GM13976 (cell line): Measurements from ENCODE around the gene WFDC5.

ENCODE experiments used
- DNase-seq: peaks from one replicate; pipeline ENCODE4 v3.0.0; 2012; ENCODE audit warnings: low spot score
- in situ Hi-C: fragments of 300-500 bp; cut with MboI; formaldehyde crosslinking; loops from one replicate; pipeline ENCODE4 v1.12.0; 2022; ENCODE audit warnings: low sequenced_read_pairs, mixed read lengths, inconsistent platforms; ENCODE audit not compliant: unreplicated experiment
- TF ChIP-seq, protein P1 (sequence below): IDR thresholded peaks from 2 replicates; pipeline ENCODE4 v1.5.1; 2012; ENCODE audit warnings: borderline replicate concordance, mild to moderate bottlenecking; ENCODE audit not compliant: insufficient read depth; ENCODE audit errors: extremely low read depth, missing control alignments, control extremely low read depth

WFDC5 gene

GRCh38 chr20:45128099-45128498 is 13.1 kb upstream of the WFDC5 start:
- TF ChIP-seq, protein P1, sequence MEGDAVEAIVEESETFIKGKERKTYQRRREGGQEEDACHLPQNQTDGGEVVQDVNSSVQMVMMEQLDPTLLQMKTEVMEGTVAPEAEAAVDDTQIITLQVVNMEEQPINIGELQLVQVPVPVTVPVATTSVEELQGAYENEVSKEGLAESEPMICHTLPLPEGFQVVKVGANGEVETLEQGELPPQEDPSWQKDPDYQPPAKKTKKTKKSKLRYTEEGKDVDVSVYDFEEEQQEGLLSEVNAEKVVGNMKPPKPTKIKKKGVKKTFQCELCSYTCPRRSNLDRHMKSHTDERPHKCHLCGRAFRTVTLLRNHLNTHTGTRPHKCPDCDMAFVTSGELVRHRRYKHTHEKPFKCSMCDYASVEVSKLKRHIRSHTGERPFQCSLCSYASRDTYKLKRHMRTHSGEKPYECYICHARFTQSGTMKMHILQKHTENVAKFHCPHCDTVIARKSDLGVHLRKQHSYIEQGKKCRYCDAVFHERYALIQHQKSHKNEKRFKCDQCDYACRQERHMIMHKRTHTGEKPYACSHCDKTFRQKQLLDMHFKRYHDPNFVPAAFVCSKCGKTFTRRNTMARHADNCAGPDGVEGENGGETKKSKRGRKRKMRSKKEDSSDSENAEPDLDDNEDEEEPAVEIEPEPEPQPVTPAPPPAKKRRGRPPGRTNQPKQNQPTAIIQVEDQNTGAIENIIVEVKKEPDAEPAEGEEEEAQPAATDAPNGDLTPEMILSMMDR = no peak
- no peak for DNase-seq

DNA sequence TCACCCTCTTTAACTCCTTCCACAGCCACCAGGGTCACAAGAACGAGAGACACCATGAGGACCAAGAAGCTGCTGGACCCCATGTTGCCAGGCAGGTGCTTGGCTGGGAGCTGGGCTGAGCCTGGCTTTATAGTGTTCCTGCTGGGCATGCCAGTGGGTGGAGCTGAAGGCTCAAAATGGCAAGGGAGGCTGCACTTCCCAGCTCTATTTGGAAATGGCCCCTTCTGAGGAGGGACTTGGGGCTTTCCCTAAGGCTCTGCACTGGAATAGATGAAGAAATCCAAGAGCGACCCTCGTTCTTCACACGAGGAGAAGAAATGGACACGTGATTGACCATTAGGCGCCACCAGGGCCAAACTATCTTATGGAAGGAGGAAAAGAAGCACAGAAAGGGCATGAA is 9.4 kb upstream of the WFDC5 start, which contains the start of gene WFDC12:
WFDC12 (minus strand) TSS at position 101 of the 400 bp plus-strand sequence; CDS start at position 83, 18 bp downstream.
- TF ChIP-seq, protein P1 = no peak
- no peak for DNase-seq
- in situ Hi-C loops = no loop called here

More at GRCh38 chr20:45128099-45128498, 13.1 kb upstream of the WFDC5 start:
- in situ Hi-C loops = no loop called here

- DNase-seq = no peak
- TF ChIP-seq, protein P1 = no peak
- in situ Hi-C loops = no loop called here
These were observed 6.4 kb upstream of the WFDC5 start for GRCh38 chr20:45121388-45121787.

- in situ Hi-C loops = no loop called here
- TF ChIP-seq, protein P1 = no peak
- DNase-seq = no peak
These were observed 4.7 kb upstream of the WFDC5 start for GRCh38 chr20:45119556-45120266.

GRCh38 chr20:45118028-45118427 is 3.1 kb upstream of the WFDC5 start:
- no peak for DNase-seq
- in situ Hi-C loops = no loop called here
- TF ChIP-seq, protein P1 = no peak

- in situ Hi-C loops = no loop called here
- no peak for DNase-seq
- TF ChIP-seq, protein P1 = no peak
These were observed 2.6 kb upstream of the WFDC5 start for GRCh38 chr20:45117581-45117980.

GRCh38 chr20:45115829-45116228 is 855 bp upstream of the WFDC5 start:
- in situ Hi-C loops = no loop called here
- TF ChIP-seq, protein P1 = no peak
- no peak for DNase-seq
